GM23248 (cell line): ENCODE data around the gene ARHGEF9. TPM values are rescaled to one million over a fixed set of nuclear protein-coding genes. Genes with fewer than 3 reads are reported as not detected.

ENCODE experiments used
- DNase-seq: peaks from one replicate; pipeline ENCODE4 v3.0.0-alpha.2; 2015
- H2AFZ ChIP-seq: fragments of 200-600 bp; sonication (generic); 2 replicates; pipeline ENCODE4 v1.6.1; 2016; ENCODE audit warnings: antibody characterized with exemption
- H3F3A ChIP-seq: fragments of 200-600 bp; sonication (generic); 2 replicates; pipeline ENCODE4 v1.6.1; 2016; ENCODE audit warnings: mild to moderate bottlenecking, antibody characterized with exemption, mixed run types; ENCODE audit not compliant: insufficient read depth
- H3K27ac ChIP-seq: fragments of 200-600 bp; sonication (generic); 2 replicates; pipeline ENCODE4 v1.5.1; 2016; ENCODE audit warnings: mild to moderate bottlenecking
- H3K27me3 ChIP-seq: fragments of 200-600 bp; sonication (generic); replicated peaks from 2 replicates; pipeline ENCODE4 v1.6.1; 2016; ENCODE audit warnings: mild to moderate bottlenecking; ENCODE audit not compliant: insufficient read depth
- H3K36me3 ChIP-seq: fragments of 200-600 bp; sonication (generic); 2 replicates; pipeline ENCODE4 v1.6.1; 2016; ENCODE audit warnings: low read depth, mild to moderate bottlenecking
- H3K4me1 ChIP-seq: fragments of 200-600 bp; sonication (generic); 2 replicates; pipeline ENCODE4 v1.6.1; 2016; ENCODE audit warnings: mild to moderate bottlenecking; ENCODE audit not compliant: insufficient read depth
- H3K4me2 ChIP-seq: fragments of 200-600 bp; sonication (generic); one replicate; pipeline ENCODE4 v1.6.1; 2016; ENCODE audit warnings: mild to moderate bottlenecking; ENCODE audit not compliant: unreplicated experiment
- H3K4me3 ChIP-seq: fragments of 200-600 bp; sonication (generic); 2 replicates; pipeline ENCODE4 v1.5.1; 2016; ENCODE audit warnings: mild to moderate bottlenecking
- H3K79me2 ChIP-seq: fragments of 200-600 bp; sonication (generic); 2 replicates; pipeline ENCODE4 v1.6.1; 2016; ENCODE audit warnings: mild to moderate bottlenecking; ENCODE audit not compliant: insufficient read depth
- H3K9ac ChIP-seq: fragments of 200-600 bp; sonication (generic); 2 replicates; pipeline ENCODE4 v1.6.1; 2016; ENCODE audit warnings: mild to moderate bottlenecking
- H3K9me2 ChIP-seq: fragments of 200-600 bp; sonication (generic); 2 replicates; pipeline ENCODE4 v1.6.1; 2016; ENCODE audit warnings: mixed run types, mild to moderate bottlenecking, moderate library complexity; ENCODE audit not compliant: insufficient read depth
- H3K9me3 ChIP-seq: fragments of 200-600 bp; sonication (generic); one replicate; pipeline ENCODE4 v1.6.1; 2017; ENCODE audit warnings: low read depth
- H4K20me1 ChIP-seq: fragments of 200-600 bp; sonication (generic); 2 replicates; pipeline ENCODE4 v1.6.0; 2016; ENCODE audit not compliant: insufficient read depth
- EZH2 ChIP-seq: fragments of 200-600 bp; sonication (generic); IDR thresholded peaks from 2 replicates; pipeline ENCODE4 v1.6.1; 2018; ENCODE audit warnings: antibody characterized with exemption, mild to moderate bottlenecking; ENCODE audit not compliant: insufficient read depth, poor library complexity, severe bottlenecking
- EZH2phosphoT487 ChIP-seq: fragments of 200-600 bp; sonication (generic); IDR thresholded peaks from 2 replicates; pipeline ENCODE4 v1.6.1; 2018; ENCODE audit warnings: antibody characterized with exemption, moderate library complexity, mild to moderate bottlenecking, low read depth; ENCODE audit not compliant: insufficient read depth
- WGBS, 2 experiments: methylation state at CpG; one replicate each; pipeline ENCODE4 v1.1.6; 2015 to 2017; ENCODE audit warnings: low lambda C conversion rate in 2 of 2, low coverage in 1 of 2; ENCODE audit errors: missing lambda C conversion rate in 2 of 2; 5-methylcytosine and 5-hydroxymethylcytosine counted together
- in situ Hi-C: fragments of 300-500 bp; cut with MboI; formaldehyde crosslinking; loops from 2 replicates; pipeline ENCODE4 v1.15.0; 2020
- polyA plus RNA-seq: library from polyadenylated mRNA; unstranded; fragments of >200 nt; fragmentation: Nextera tagmentation; extraction: Ambion mirVana; gene quantifications from 2 replicates; pipeline ENCODE4 v1.2.1, GENCODE V29; 2016
- total RNA-seq: library from RNA; depleted of rRNA; stranded (reverse); fragments of >200 nt; shearing (Covaris generic); gene quantifications from 2 replicates; pipeline ENCODE4 v1.2.3, GENCODE V29; 2014

Gene ARHGEF9
- total and polyA plus RNA-seq, 2 experiments from 2014 or later: 11.1 to 13.5 TPM

DNA sequence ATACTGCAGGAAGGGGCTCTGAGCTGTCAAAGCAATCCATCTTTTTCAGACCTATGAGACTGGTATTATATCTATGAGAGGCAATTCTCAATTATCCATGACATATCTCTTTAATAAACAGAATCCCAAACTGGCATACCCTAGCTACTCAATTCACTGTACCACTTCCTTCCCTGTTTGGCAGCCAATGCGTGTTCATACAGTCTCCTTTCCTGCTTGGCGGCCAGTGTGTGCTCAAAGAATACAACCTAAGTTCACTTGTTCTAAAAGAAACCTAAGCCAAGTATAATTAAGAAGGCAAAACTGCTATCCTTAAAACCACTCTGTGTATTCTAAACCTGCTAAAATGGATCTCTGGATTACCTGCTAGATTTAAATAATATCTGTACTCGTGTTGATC lies 38.3 kb downstream of the ARHGEF9 start:
- H3K4me3 ChIP-seq: no peak overlapping the region
- DNase-seq: no peak
- H3K27me3 ChIP-seq: no peaks in the 10 kb centered on the region
- H3F3A ChIP-seq: 0 out of 2 replicates have a peak, but pooled peaks cover 4% of the 10 kb centered on the region
- H3K79me2 ChIP-seq: peaks cover 48% of the 10 kb centered on the region
- H3K9ac ChIP-seq: peak overlapping the region; percentile 48; the same call in 1 of the 2 replicates
- H3K9me2 ChIP-seq: no peaks in the 10 kb centered on the region
- TF ChIP-seq EZH2phosphoT487 (no peak), EZH2 (no peak)
- no peak overlapping the region for H2AFZ ChIP-seq
- H3K36me3 ChIP-seq: no peaks in the 10 kb centered on the region
- 64 to 75% methylated on average over 3 of the region's 3 CpGs for WGBS, 2 experiments
- peaks cover 15% of the 10 kb centered on the region for H3K4me1 ChIP-seq
- in situ Hi-C loops: no loop called here
- peak overlapping the region; percentile 69 for H3K27ac ChIP-seq
- H3K4me2 ChIP-seq: no peak overlapping the region
- no peaks in the 10 kb centered on the region for H3K9me3 ChIP-seq
- no peaks in the 10 kb centered on the region for H4K20me1 ChIP-seq

DNA sequence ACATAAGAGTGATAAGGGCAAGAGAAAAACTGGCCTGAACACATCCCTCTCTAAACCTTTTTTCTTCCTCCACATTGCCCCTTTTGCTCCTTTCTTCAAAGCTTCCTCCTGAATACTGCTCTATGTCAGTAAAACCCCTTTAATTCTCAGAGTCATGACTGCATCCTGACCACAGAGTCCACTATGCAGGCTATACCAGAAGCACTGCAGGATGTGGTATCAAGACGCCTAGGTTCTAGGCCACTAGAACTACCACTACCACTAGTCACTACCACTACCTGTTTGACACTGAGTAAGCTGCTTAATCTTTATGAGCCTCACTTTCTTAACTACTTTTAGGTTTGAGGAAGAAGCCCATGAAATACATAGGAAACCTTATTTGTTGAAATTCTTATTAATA lies 38.7 kb downstream of the ARHGEF9 start:
- no peak overlapping the region for H3K4me3 ChIP-seq
- TF ChIP-seq EZH2phosphoT487: no peak
- no peak for TF ChIP-seq EZH2
- 0 out of 2 replicates have a peak, but pooled peaks cover 4% of the 10 kb centered on the region for H3F3A ChIP-seq
- no peak overlapping the region for H3K9ac ChIP-seq
- no peaks in the 10 kb centered on the region for H3K9me2 ChIP-seq
- DNase-seq: no peak
- in situ Hi-C loops: no loop called here
- no peak overlapping the region for H3K27ac ChIP-seq
- H3K4me2 ChIP-seq: no peak overlapping the region
- H3K9me3 ChIP-seq: no peaks in the 10 kb centered on the region
- WGBS, 2 experiments: 17% methylated on average over 1 of the region's 1 CpG
- no peaks in the 10 kb centered on the region for H4K20me1 ChIP-seq
- H3K27me3 ChIP-seq: no peaks in the 10 kb centered on the region
- no peak overlapping the region for H2AFZ ChIP-seq
- H3K4me1 ChIP-seq: peaks cover 15% of the 10 kb centered on the region
- H3K36me3 ChIP-seq: no peaks in the 10 kb centered on the region
- peaks cover 44% of the 10 kb centered on the region for H3K79me2 ChIP-seq

- H3K36me3 ChIP-seq: no peaks in the 10 kb centered on the region
- H3K4me3 ChIP-seq: no peak overlapping the region
- in situ Hi-C loops: no loop called here
- H3K9me2 ChIP-seq: no peaks in the 10 kb centered on the region
- H3K79me2 ChIP-seq: peaks cover 34% of the 10 kb centered on the region
- H3K4me2 ChIP-seq: no peak overlapping the region
- no peaks in the 10 kb centered on the region for H3K9me3 ChIP-seq
- H4K20me1 ChIP-seq: no peaks in the 10 kb centered on the region
- no CpG with 5 or more reads among the region's 2 CpGs for WGBS, 2 experiments
- no peak for TF ChIP-seq EZH2phosphoT487
- TF ChIP-seq EZH2: no peak
- DNase-seq: no peak
- no peak overlapping the region for H3K27ac ChIP-seq
- H3K27me3 ChIP-seq: no peaks in the 10 kb centered on the region
- peaks cover 15% of the 10 kb centered on the region for H3K4me1 ChIP-seq
- 0 out of 2 replicates have a peak, but pooled peaks cover 4% of the 10 kb centered on the region for H3F3A ChIP-seq
- no peak overlapping the region for H2AFZ ChIP-seq
- no peak overlapping the region for H3K9ac ChIP-seq
Observed at GRCh38 chrX:63744850-63745394, 40.1 kb downstream of the ARHGEF9 start.

GRCh38 chrX:63743596-63743995 lies 41.4 kb downstream of the ARHGEF9 start:
- Histone ChIP-seq H3K4me3 (no peak overlapping the region), H3K9ac (no peak overlapping the region), H3K4me1 (peaks cover 15% of the 10 kb centered on the region), H3F3A (0 out of 2 replicates have a peak, but pooled peaks cover 4% of the 10 kb centered on the region), H3K4me2 (no peak overlapping the region), H3K27me3 (no peaks in the 10 kb centered on the region), H4K20me1 (no peaks in the 10 kb centered on the region), H3K79me2 (peaks cover 31% of the 10 kb centered on the region), H3K36me3 (no peaks in the 10 kb centered on the region), H3K9me2 (no peaks in the 10 kb centered on the region), H3K9me3 (no peaks in the 10 kb centered on the region), H3K27ac (no peak overlapping the region), H2AFZ (no peak overlapping the region)
- no peak for DNase-seq
- WGBS, 2 experiments: 96% methylated on average over 2 of the region's 2 CpGs
- in situ Hi-C loops: no loop called here
- TF ChIP-seq EZH2phosphoT487: no peak
- TF ChIP-seq EZH2: no peak
